ENCODE data around the gene DAB2IP.
"Not testable (repeated sequence)": the region's sequence is repeated elsewhere in the genome, so short reads cannot be mapped to it uniquely, and the experiment has no call there.

The DAB2IP gene

GRCh38 chr9:121776739-121777637, 125.6 kb downstream of the DAB2IP start:
- DNase-seq (ENCODE audit: low spot score), result no peak

GRCh38 chr9:121778252-121779225, 127.1 kb downstream of the DAB2IP start:
- no peak for DNase-seq (ENCODE audit: low spot score)

GRCh38 chr9:121779381-121780117, 128.1 kb downstream of the DAB2IP start:
- DNase-seq (ENCODE audit: low spot score), result no peak

- DNase-seq (ENCODE audit: low spot score), result no peak
Observed at GRCh38 chr9:121780177-121781040, 129.0 kb downstream of the DAB2IP start.

GRCh38 chr9:121781145-121781548, 129.7 kb downstream of the DAB2IP start:
- no peak for DNase-seq (ENCODE audit: low spot score)

GRCh38 chr9:121781701-121782464, 130.4 kb downstream of the DAB2IP start:
- DNase-seq (ENCODE audit: low spot score), result no peak

- no peak for DNase-seq (ENCODE audit: low spot score)
Observed at GRCh38 chr9:121782514-121783110, 131.2 kb downstream of the DAB2IP start.

- DNase-seq (ENCODE audit: low spot score), result no peak
Observed at GRCh38 chr9:121783111-121783510, 131.7 kb downstream of the DAB2IP start.

GRCh38 chr9:121783521-121784507, 132.4 kb downstream of the DAB2IP start:
- peak; percentile 39 for DNase-seq (ENCODE audit: low spot score)

- no peak for DNase-seq (ENCODE audit: low spot score)
Observed at GRCh38 chr9:121784731-121785411, 133.4 kb downstream of the DAB2IP start.

- no peak for DNase-seq (ENCODE audit: low spot score)
Observed at GRCh38 chr9:121785673-121786542, 134.5 kb downstream of the DAB2IP start.

- no peak for DNase-seq (ENCODE audit: low spot score)
Observed at GRCh38 chr9:121786543-121786948, 135.1 kb downstream of the DAB2IP start.

- DNase-seq (ENCODE audit: low spot score), result no peak
Observed at GRCh38 chr9:121786998-121787422, 135.6 kb downstream of the DAB2IP start.

GRCh38 chr9:121788686-121789366, 137.4 kb downstream of the DAB2IP start:
- DNase-seq (ENCODE audit: low spot score), result no peak

- DNase-seq (ENCODE audit: low spot score), result no peak
Observed at GRCh38 chr9:121790841-121791240, 139.4 kb downstream of the DAB2IP start.

- DNase-seq (ENCODE audit: low spot score), result not testable (repeated sequence)
Observed at GRCh38 chr9:121792476-121792875, 141.0 kb downstream of the DAB2IP start.

Data from globus pallidus (tissue), 1 donor.